GM18519 (cell line): ENCODE results near the gene DUOX1.
"Not testable (repeated sequence)": the region's sequence is repeated elsewhere in the genome, so short reads cannot be mapped to it uniquely, and the experiment has no call there.

Experiments
- ATAC-seq: cut with Tn5 transposase; IDR thresholded peaks from one replicate; pipeline ENCODE4 v1.9.1; 2021; ENCODE audit warnings: mild to moderate bottlenecking, moderate library complexity; ENCODE audit not compliant: unreplicated experiment, low FRiP score

Gene DUOX1

GRCh38 chr15:45129651-45130129 lies at the start of gene DUOX1, which contains the start of gene DUOXA1:
Gene DUOX1, plus strand, starts transcription at chr15:45129994. Its CDS starts 1,973 bp downstream, at chr15:45131967.
Gene DUOXA1, minus strand, starts transcription at chr15:45129879. Its CDS starts 6,865 bp downstream, at chr15:45123014.
- ATAC-seq: no peak

- ATAC-seq: not testable (repeated sequence)
Observed at GRCh38 chr15:45080593-45080992, 49.2 kb upstream of the DUOX1 start.

- ATAC-seq: not testable (repeated sequence)
Observed at GRCh38 chr15:45082412-45082811, 47.4 kb upstream of the DUOX1 start.

- ATAC-seq: no peak
Observed at GRCh38 chr15:45083223-45083622, 46.6 kb upstream of the DUOX1 start.

GRCh38 chr15:45084163-45084562 lies 45.6 kb upstream of the DUOX1 start:
- ATAC-seq: no peak

GRCh38 chr15:45087513-45087912 lies 42.3 kb upstream of the DUOX1 start:
- no peak for ATAC-seq

GRCh38 chr15:45088801-45089711 lies 40.7 kb upstream of the DUOX1 start:
- ATAC-seq: no peak

- ATAC-seq: no peak
Observed at GRCh38 chr15:45089712-45090373, 40.0 kb upstream of the DUOX1 start.

GRCh38 chr15:45091161-45091560 lies 38.6 kb upstream of the DUOX1 start:
- ATAC-seq: no peak

- ATAC-seq: no peak
Observed at GRCh38 chr15:45091576-45091975, 38.2 kb upstream of the DUOX1 start.

- ATAC-seq: no peak
Observed at GRCh38 chr15:45093013-45093412, 36.8 kb upstream of the DUOX1 start.

- ATAC-seq: no peak
Observed at GRCh38 chr15:45093622-45094357, 36.0 kb upstream of the DUOX1 start.

GRCh38 chr15:45094358-45094730 lies 35.5 kb upstream of the DUOX1 start:
- ATAC-seq: no peak

- ATAC-seq: no peak
Observed at GRCh38 chr15:45095661-45096060, 34.1 kb upstream of the DUOX1 start.

GRCh38 chr15:45097466-45097865 lies 32.3 kb upstream of the DUOX1 start:
- ATAC-seq: no peak

- ATAC-seq: no peak
Observed at GRCh38 chr15:45099549-45100165, 30.1 kb upstream of the DUOX1 start.

GRCh38 chr15:45100884-45101625 lies 28.7 kb upstream of the DUOX1 start:
- no peak for ATAC-seq

- ATAC-seq: no peak
Observed at GRCh38 chr15:45101749-45102148, 28.0 kb upstream of the DUOX1 start.

GRCh38 chr15:45102226-45102625 lies 27.6 kb upstream of the DUOX1 start:
- no peak for ATAC-seq

GRCh38 chr15:45104170-45104569 lies 25.6 kb upstream of the DUOX1 start:
- not testable (repeated sequence) for ATAC-seq
